OCI-LY1 (cell line): ENCODE results near the gene ZNF319.

Experiments
- H2AFZ ChIP-seq: fragments of 200-600 bp; sonication (generic), shearing (Covaris generic); 2 replicates; pipeline ENCODE4 v1.6.0; 2014; ENCODE audit warnings: antibody characterized with exemption, mild to moderate bottlenecking, low read length
- H3F3A ChIP-seq: fragments of 200-600 bp; sonication (generic), shearing (Covaris generic); 2 replicates; pipeline ENCODE4 v1.6.0; 2014; ENCODE audit warnings: mild to moderate bottlenecking, antibody characterized with exemption, low read length, moderate library complexity; ENCODE audit not compliant: insufficient read depth
- H3K27ac ChIP-seq: fragments of 200-600 bp; sonication (generic); 2 replicates; pipeline ENCODE4 v1.5.1; 2014; ENCODE audit warnings: low read length, mixed run types, mild to moderate bottlenecking, low read depth; ENCODE audit not compliant: poor library complexity, severe bottlenecking
- H3K27me3 ChIP-seq: fragments of 200-600 bp; sonication (generic); 2 replicates; pipeline ENCODE4 v1.6.0; 2014; ENCODE audit warnings: antibody characterized with exemption, mild to moderate bottlenecking, low read length, moderate library complexity; ENCODE audit not compliant: insufficient read depth
- H3K36me3 ChIP-seq: fragments of 200-600 bp; sonication (generic); 2 replicates; pipeline ENCODE4 v1.6.1; 2014; ENCODE audit warnings: mild to moderate bottlenecking, antibody characterized with exemption, low read length, moderate library complexity, mixed read lengths; ENCODE audit not compliant: insufficient read depth
- H3K4me1 ChIP-seq: fragments of 200-600 bp; sonication (generic); 2 replicates; pipeline ENCODE4 v1.5.1; 2014; ENCODE audit warnings: mild to moderate bottlenecking, low read length, moderate library complexity; ENCODE audit not compliant: insufficient read depth, severe bottlenecking
- H3K4me2 ChIP-seq: fragments of 200-600 bp; sonication (generic), shearing (Covaris generic); 2 replicates; pipeline ENCODE4 v1.6.1; 2014; ENCODE audit warnings: low read length
- H3K4me3 ChIP-seq: fragments of 200-600 bp; sonication (generic); 2 replicates; pipeline ENCODE4 v1.5.1; 2014; ENCODE audit warnings: low read length, low read depth, mild to moderate bottlenecking, mixed read lengths; ENCODE audit not compliant: poor library complexity, severe bottlenecking
- H3K79me2 ChIP-seq: fragments of 200-600 bp; shearing (Covaris generic); 2 replicates; pipeline ENCODE4 v1.6.1; 2016; ENCODE audit warnings: mixed run types, low read length, mixed read lengths; ENCODE audit not compliant: insufficient read depth
- H3K9ac ChIP-seq: fragments of 200-600 bp; sonication (generic), shearing (Covaris generic); 2 replicates; pipeline ENCODE4 v1.6.1; 2014; ENCODE audit warnings: mild to moderate bottlenecking, low read length, mixed read lengths
- H3K9me2 ChIP-seq: fragments of 200-600 bp; sonication (generic), shearing (Covaris generic); 2 replicates; pipeline ENCODE4 v1.6.1; 2014; ENCODE audit warnings: low read depth, mild to moderate bottlenecking, low read length, mixed read lengths
- H3K9me3 ChIP-seq: fragments of 200-600 bp; shearing (Covaris generic); 2 replicates; pipeline ENCODE4 v1.6.1; 2014; ENCODE audit warnings: low read length, mixed read lengths
- H4K20me1 ChIP-seq: fragments of 200-600 bp; sonication (generic), shearing (Covaris generic); 2 replicates; pipeline ENCODE4 v1.6.0; 2016; ENCODE audit warnings: mild to moderate bottlenecking, low read length; ENCODE audit not compliant: insufficient read depth
- EZH2 ChIP-seq: fragments of 200-600 bp; sonication (generic), shearing (Covaris generic); IDR thresholded peaks from 2 replicates; pipeline ENCODE4 v1.8.0; 2017; ENCODE audit warnings: borderline replicate concordance, mixed run types, mild to moderate bottlenecking, antibody characterized with exemption, low read length, moderate library complexity, mixed read lengths
- TF ChIP-seq, protein P1 (sequence below): fragments of 200-600 bp; sonication (generic), shearing (Covaris generic); IDR thresholded peaks from 2 replicates; pipeline ENCODE4 v1.5.1; 2017; ENCODE audit warnings: mild to moderate bottlenecking, antibody characterized with exemption, low read length, moderate library complexity, mixed read lengths

ZNF319 gene

DNA sequence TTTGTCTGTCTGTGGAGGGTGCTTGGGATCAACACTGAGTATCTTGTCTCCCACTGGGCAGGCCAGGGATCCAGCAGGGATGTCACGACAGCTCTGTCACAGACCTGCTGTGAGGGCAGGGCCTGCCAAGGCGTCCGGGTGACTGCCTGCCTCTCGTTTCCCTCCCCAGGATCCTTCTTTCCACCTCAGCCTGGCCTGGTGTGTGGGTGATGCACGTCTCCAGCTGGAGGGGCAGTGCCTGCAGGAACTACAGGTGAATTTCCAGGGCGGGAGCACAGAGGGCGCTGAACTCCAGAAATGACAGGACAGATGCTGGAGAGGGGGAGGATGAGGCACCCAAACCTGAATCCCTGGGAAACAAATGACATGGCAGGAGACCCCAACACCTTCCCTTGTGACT is 18.3 kb upstream of the ZNF319 start:
- Histone ChIP-seq H3K27ac (no peak overlapping the region), H3K79me2 (no peaks in the 10 kb centered on the region), H3K36me3 (peaks cover 16% of the 10 kb centered on the region; the same call in 1 of the 2 replicates), H3K27me3 (no peaks in the 10 kb centered on the region), H3K9ac (no peak overlapping the region), H2AFZ (no peak overlapping the region), H3F3A (no peaks in the 10 kb centered on the region), H4K20me1 (no peaks in the 10 kb centered on the region), H3K4me2 (no peak overlapping the region), H3K4me3 (no peak overlapping the region), H3K9me2 (no peaks in the 10 kb centered on the region), H3K4me1 (no peaks in the 10 kb centered on the region), H3K9me3 (no peaks in the 10 kb centered on the region)
- no peak for TF ChIP-seq EZH2
- TF ChIP-seq, protein P1, sequence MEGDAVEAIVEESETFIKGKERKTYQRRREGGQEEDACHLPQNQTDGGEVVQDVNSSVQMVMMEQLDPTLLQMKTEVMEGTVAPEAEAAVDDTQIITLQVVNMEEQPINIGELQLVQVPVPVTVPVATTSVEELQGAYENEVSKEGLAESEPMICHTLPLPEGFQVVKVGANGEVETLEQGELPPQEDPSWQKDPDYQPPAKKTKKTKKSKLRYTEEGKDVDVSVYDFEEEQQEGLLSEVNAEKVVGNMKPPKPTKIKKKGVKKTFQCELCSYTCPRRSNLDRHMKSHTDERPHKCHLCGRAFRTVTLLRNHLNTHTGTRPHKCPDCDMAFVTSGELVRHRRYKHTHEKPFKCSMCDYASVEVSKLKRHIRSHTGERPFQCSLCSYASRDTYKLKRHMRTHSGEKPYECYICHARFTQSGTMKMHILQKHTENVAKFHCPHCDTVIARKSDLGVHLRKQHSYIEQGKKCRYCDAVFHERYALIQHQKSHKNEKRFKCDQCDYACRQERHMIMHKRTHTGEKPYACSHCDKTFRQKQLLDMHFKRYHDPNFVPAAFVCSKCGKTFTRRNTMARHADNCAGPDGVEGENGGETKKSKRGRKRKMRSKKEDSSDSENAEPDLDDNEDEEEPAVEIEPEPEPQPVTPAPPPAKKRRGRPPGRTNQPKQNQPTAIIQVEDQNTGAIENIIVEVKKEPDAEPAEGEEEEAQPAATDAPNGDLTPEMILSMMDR = no peak

DNA sequence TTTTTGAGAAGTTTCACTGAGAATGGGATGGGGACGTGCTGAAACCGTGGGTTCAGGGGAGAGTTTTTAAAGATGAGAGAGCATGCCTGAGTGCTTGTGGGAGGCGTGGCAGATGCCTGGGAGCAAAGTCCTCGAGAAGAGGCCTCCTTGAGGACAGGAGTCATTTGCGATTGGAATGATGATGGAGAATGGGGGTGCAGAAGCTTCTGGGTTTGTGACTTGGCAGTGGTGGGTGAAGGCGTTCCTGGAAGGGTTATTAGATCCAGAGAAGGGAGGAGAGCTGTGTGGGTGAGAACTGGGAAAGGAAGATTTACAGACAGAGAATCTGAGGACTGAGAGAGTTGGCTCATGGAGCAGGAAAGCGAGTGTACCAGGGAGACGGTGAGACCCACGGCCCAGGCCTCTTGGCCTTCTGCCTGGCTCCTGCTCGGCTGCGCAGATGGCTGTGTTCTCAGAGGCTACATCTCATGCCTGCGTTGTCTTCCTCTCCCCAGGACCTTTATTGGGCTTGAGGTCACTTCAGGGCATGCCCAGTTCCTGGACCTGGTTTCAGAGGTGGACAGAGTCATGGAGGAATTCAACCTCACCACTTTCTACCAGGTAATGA is 16.5 kb upstream of the ZNF319 start:
- no peak overlapping the region for H3K4me3 ChIP-seq
- no peaks in the 10 kb centered on the region for H3F3A ChIP-seq
- no peak overlapping the region for H3K27ac ChIP-seq
- H3K9me3 ChIP-seq = no peaks in the 10 kb centered on the region
- no peak for TF ChIP-seq EZH2
- TF ChIP-seq, protein P1 = no peak
- H3K9ac ChIP-seq = no peak overlapping the region
- no peaks in the 10 kb centered on the region for H3K27me3 ChIP-seq
- no peaks in the 10 kb centered on the region for H3K4me1 ChIP-seq
- H3K79me2 ChIP-seq = no peaks in the 10 kb centered on the region
- no peaks in the 10 kb centered on the region for H3K9me2 ChIP-seq
- no peaks in the 10 kb centered on the region for H4K20me1 ChIP-seq
- H2AFZ ChIP-seq = no peak overlapping the region
- no peak overlapping the region for H3K4me2 ChIP-seq
- peaks cover 27% of the 10 kb centered on the region; the same call in 1 of the 2 replicates for H3K36me3 ChIP-seq

DNA sequence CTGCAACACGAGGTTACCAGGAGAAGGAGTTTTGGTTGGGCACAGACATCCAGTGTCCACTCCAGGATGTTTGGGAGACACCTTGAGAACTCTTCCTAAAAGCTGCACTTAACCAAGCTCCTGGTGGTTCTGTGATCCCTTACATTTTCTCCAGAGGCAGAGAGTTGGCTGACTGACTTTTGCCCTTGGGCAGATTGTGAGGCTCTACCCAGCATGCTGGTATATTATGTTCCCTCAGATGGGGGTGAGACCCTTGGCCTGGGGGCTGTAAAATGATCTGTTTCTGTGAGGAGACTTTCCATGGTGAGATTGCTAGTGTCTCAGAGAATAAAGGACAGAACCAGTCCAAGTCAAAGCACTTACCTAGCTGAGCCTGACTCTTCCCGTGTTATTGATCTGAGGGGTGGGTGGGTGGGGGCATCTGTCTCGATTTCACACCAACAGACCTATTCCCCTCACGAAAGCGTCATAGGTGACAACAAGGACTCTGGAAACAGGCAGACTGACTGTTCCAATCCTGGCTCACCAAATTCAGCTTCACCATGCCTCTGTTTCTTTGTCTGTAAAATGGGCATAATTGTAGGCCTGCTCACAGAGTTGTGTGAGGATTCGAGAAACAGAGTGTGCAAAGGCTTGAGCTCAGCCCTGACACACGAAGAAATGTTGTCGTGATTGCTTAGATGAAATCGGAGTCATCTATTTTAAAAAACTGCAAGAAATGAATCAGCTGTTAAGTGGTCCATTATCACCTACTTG is 12.9 kb upstream of the ZNF319 start:
- no peaks in the 10 kb centered on the region for H3K4me1 ChIP-seq
- H3K27me3 ChIP-seq = no peaks in the 10 kb centered on the region
- H3F3A ChIP-seq = no peaks in the 10 kb centered on the region
- H3K4me3 ChIP-seq = no peak overlapping the region
- no peak overlapping the region for H3K27ac ChIP-seq
- H3K9ac ChIP-seq = no peak overlapping the region
- no peaks in the 10 kb centered on the region for H3K9me3 ChIP-seq
- no peaks in the 10 kb centered on the region for H3K79me2 ChIP-seq
- H3K4me2 ChIP-seq = no peak overlapping the region
- TF ChIP-seq, protein P1 = no peak
- no peak for TF ChIP-seq EZH2
- peaks cover 34% of the 10 kb centered on the region; the same call in 1 of the 2 replicates for H3K36me3 ChIP-seq
- no peak overlapping the region for H2AFZ ChIP-seq
- no peaks in the 10 kb centered on the region for H3K9me2 ChIP-seq
- H4K20me1 ChIP-seq = no peaks in the 10 kb centered on the region
